H1 (cell line): ENCODE data around the gene GHRL. TPM values are rescaled to one million over a fixed set of nuclear protein-coding genes. Genes with fewer than 3 reads are reported as not detected.

Source experiments
- CBX8 ChIP-seq: fragments of 300-800, 300-1000 bp; sonication (generic); IDR thresholded peaks from 2 replicates; pipeline ENCODE4 v1.7.1; 2016; ENCODE audit warnings: low read depth, low read length, borderline replicate concordance
- CHD2 ChIP-seq: IDR thresholded peaks from 2 replicates; pipeline ENCODE4 v1.6.1; 2012; ENCODE audit warnings: low read length, improper control_type of control experiment
- EZH2 ChIP-seq: fragments of 200-600 bp; sonication (generic); IDR thresholded peaks from 2 replicates; pipeline ENCODE4 v1.7.1; 2012; ENCODE audit warnings: low read depth, mild to moderate bottlenecking, moderate library complexity, low read length, inconsistent platforms; ENCODE audit not compliant: severe bottlenecking
- JUN ChIP-seq: IDR thresholded peaks from 2 replicates; pipeline ENCODE4 v1.6.1; 2011; ENCODE audit warnings: low read depth, mild to moderate bottlenecking, improper control_type of control experiment, low read length
- JUND ChIP-seq: IDR thresholded peaks from 2 replicates; pipeline ENCODE4 v1.6.1; 2011; ENCODE audit warnings: mild to moderate bottlenecking, improper control_type of control experiment, low read length
- NRF1 ChIP-seq: IDR thresholded peaks from 2 replicates; pipeline ENCODE4 v1.6.1; 2011; ENCODE audit warnings: mild to moderate bottlenecking, low read depth, low read length, improper control_type of control experiment
- SP2 ChIP-seq: IDR thresholded peaks from 2 replicates; pipeline ENCODE4 v1.6.1; 2012; ENCODE audit warnings: mild to moderate bottlenecking, low read length, inconsistent platforms
- SUZ12 ChIP-seq: fragments of 200-600 bp; sonication (generic); IDR thresholded peaks from 2 replicates; pipeline ENCODE4 v1.6.1; 2012; ENCODE audit warnings: mild to moderate bottlenecking, inconsistent platforms, low read length, moderate library complexity, mixed read lengths
- TCF12 ChIP-seq: IDR thresholded peaks from 2 replicates; pipeline ENCODE4 v1.6.1; 2011; ENCODE audit warnings: low read depth, mild to moderate bottlenecking, low read length
- YY1 ChIP-seq: IDR thresholded peaks from 2 replicates; pipeline ENCODE4 v1.6.1; 2011; ENCODE audit warnings: low read depth, mild to moderate bottlenecking, low read length
- polyA plus RNA-seq, 7 experiments: library from polyadenylated mRNA; depleted of rRNA in 3 of 7; stranded (reverse) in 5 of 7; unstranded in 2 of 7; fragments of >200 nt in 5 of 7; fragments of 200-250 nt in 2 of 7; gene quantifications; 1 replicate in 5 of 7; 2 replicates in 1 of 7; 4 replicates in 1 of 7; pipeline versions ENCODE4 v1.2.1 to v1.2.3, GENCODE V29; 2011 to 2013; ENCODE audit warnings: missing spikeins in 2 of 7, mixed read lengths in 2 of 7
- total RNA-seq: library from RNA; stranded (reverse); fragmentation: NEBNext Ultra II Directional; extraction: Animal tissue kit (Norgen Biotek cat#: 25700); gene quantifications from 2 replicates; pipeline ENCODE4 v1.2.1, GENCODE V29; 2021
- TF ChIP-seq, protein P1 (sequence below): fragments of 300-600 bp; sonication (generic); IDR thresholded peaks from 2 replicates; pipeline ENCODE4 v1.7.1; 2012; ENCODE audit warnings: low read length, moderate library complexity, mild to moderate bottlenecking, inconsistent platforms; ENCODE audit not compliant: insufficient replicate concordance
- TF ChIP-seq, protein P2 (sequence below): IDR thresholded peaks from 2 replicates; pipeline ENCODE4 v1.6.1; 2011; ENCODE audit warnings: low read depth, mild to moderate bottlenecking, low read length; ENCODE audit not compliant: insufficient read depth

The GHRL gene
- total and polyA plus RNA-seq, 2 of the 8 experiments (the other 6 are each of a cell fraction or from before 2014, with no cell fraction given), result 0.32 to 0.35 TPM

DNA sequence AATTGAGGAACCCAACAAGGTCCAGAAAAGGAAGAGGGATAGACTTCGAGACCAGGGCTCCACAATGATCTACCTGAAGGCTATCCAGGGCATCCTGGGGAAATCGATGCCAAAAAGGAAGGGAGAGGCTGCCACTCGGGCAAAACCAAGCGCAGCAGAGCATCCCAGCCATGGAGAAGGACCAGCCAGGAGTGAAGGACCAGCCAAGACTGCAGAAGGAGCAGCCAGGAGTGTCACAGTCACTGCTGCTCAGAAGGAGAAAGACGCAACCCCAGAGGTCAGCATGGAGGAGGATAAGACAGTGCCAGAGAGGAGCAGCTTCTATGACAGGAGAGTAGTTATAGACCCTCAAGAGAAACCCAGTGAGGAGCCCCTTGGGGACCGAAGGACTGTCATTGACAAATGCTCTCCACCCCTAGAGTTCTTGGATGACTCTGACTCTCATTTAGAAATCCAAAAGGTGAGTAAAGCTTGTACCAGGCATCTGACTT lies 32.5 kb downstream of the GHRL start (continued):
- TF ChIP-seq, protein P1, sequence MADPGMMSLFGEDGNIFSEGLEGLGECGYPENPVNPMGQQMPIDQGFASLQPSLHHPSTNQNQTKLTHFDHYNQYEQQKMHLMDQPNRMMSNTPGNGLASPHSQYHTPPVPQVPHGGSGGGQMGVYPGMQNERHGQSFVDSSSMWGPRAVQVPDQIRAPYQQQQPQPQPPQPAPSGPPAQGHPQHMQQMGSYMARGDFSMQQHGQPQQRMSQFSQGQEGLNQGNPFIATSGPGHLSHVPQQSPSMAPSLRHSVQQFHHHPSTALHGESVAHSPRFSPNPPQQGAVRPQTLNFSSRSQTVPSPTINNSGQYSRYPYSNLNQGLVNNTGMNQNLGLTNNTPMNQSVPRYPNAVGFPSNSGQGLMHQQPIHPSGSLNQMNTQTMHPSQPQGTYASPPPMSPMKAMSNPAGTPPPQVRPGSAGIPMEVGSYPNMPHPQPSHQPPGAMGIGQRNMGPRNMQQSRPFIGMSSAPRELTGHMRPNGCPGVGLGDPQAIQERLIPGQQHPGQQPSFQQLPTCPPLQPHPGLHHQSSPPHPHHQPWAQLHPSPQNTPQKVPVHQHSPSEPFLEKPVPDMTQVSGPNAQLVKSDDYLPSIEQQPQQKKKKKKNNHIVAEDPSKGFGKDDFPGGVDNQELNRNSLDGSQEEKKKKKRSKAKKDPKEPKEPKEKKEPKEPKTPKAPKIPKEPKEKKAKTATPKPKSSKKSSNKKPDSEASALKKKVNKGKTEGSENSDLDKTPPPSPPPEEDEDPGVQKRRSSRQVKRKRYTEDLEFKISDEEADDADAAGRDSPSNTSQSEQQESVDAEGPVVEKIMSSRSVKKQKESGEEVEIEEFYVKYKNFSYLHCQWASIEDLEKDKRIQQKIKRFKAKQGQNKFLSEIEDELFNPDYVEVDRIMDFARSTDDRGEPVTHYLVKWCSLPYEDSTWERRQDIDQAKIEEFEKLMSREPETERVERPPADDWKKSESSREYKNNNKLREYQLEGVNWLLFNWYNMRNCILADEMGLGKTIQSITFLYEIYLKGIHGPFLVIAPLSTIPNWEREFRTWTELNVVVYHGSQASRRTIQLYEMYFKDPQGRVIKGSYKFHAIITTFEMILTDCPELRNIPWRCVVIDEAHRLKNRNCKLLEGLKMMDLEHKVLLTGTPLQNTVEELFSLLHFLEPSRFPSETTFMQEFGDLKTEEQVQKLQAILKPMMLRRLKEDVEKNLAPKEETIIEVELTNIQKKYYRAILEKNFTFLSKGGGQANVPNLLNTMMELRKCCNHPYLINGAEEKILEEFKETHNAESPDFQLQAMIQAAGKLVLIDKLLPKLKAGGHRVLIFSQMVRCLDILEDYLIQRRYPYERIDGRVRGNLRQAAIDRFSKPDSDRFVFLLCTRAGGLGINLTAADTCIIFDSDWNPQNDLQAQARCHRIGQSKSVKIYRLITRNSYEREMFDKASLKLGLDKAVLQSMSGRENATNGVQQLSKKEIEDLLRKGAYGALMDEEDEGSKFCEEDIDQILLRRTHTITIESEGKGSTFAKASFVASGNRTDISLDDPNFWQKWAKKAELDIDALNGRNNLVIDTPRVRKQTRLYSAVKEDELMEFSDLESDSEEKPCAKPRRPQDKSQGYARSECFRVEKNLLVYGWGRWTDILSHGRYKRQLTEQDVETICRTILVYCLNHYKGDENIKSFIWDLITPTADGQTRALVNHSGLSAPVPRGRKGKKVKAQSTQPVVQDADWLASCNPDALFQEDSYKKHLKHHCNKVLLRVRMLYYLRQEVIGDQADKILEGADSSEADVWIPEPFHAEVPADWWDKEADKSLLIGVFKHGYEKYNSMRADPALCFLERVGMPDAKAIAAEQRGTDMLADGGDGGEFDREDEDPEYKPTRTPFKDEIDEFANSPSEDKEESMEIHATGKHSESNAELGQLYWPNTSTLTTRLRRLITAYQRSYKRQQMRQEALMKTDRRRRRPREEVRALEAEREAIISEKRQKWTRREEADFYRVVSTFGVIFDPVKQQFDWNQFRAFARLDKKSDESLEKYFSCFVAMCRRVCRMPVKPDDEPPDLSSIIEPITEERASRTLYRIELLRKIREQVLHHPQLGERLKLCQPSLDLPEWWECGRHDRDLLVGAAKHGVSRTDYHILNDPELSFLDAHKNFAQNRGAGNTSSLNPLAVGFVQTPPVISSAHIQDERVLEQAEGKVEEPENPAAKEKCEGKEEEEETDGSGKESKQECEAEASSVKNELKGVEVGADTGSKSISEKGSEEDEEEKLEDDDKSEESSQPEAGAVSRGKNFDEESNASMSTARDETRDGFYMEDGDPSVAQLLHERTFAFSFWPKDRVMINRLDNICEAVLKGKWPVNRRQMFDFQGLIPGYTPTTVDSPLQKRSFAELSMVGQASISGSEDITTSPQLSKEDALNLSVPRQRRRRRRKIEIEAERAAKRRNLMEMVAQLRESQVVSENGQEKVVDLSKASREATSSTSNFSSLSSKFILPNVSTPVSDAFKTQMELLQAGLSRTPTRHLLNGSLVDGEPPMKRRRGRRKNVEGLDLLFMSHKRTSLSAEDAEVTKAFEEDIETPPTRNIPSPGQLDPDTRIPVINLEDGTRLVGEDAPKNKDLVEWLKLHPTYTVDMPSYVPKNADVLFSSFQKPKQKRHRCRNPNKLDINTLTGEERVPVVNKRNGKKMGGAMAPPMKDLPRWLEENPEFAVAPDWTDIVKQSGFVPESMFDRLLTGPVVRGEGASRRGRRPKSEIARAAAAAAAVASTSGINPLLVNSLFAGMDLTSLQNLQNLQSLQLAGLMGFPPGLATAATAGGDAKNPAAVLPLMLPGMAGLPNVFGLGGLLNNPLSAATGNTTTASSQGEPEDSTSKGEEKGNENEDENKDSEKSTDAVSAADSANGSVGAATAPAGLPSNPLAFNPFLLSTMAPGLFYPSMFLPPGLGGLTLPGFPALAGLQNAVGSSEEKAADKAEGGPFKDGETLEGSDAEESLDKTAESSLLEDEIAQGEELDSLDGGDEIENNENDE, result no peak
- TF ChIP-seq EZH2 (no peak), YY1 (no peak), SUZ12 (no peak), TCF12 (no peak), NRF1 (no peak), JUND (no peak), CHD2 (no peak), SP2 (no peak), CBX8 (no peak), JUN (no peak)
- TF ChIP-seq, protein P2, sequence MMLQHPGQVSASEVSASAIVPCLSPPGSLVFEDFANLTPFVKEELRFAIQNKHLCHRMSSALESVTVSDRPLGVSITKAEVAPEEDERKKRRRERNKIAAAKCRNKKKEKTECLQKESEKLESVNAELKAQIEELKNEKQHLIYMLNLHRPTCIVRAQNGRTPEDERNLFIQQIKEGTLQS, result no peak
